ENCODE results near the gene PHACTR1. TPM values are rescaled to one million over a fixed set of nuclear protein-coding genes. Genes with fewer than 3 reads are reported as not detected.

Gene PHACTR1
- total and polyA plus RNA-seq, 4 donors: 0.31 to 1.5 (median 0.79) TPM

- no peak overlapping the region for H3K4me3 ChIP-seq (ENCODE audit: low read depth in 1 of 3, low read length in 3 of 3)
- no peaks in the 10 kb centered on the region for H3K27me3 ChIP-seq (ENCODE audit: control insufficient read depth in 4 of 4, insufficient read depth in 4 of 4, low read length in 3 of 4)
- no peak for DNase-seq (ENCODE audit: low spot score)
- 95% methylated on average over 11 of the region's 11 CpGs for WGBS
- H3K4me1 ChIP-seq (ENCODE audit: control insufficient read depth in 4 of 4, insufficient read depth in 4 of 4, low read length in 3 of 4): peaks cover 0 to 1% (median 0%) of the 10 kb centered on the region in 4 donors
- TF ChIP-seq JUND (IDR thresholded peaks at IDR 0.05) (no peak), FOXA1 (IDR thresholded peaks at IDR 0.05) (no peak), TAF1 (conservative IDR thresholded peaks at IDR 0.05) (no peak), EGR1 (IDR thresholded peaks at IDR 0.05; ENCODE audit: low read depth in 2 of 2) (no peak), HNF4A (conservative IDR thresholded peaks at IDR 0.05) (no peak), ATF3 (IDR thresholded peaks at IDR 0.05) (no peak), FOXA2 (IDR thresholded peaks at IDR 0.05) (no peak), SP1 (IDR thresholded peaks at IDR 0.05) (no peak), CTCF (IDR thresholded peaks at IDR 0.05; ENCODE audit: low read depth, low read length, missing input control) (no peak), MAX (IDR thresholded peaks at IDR 0.05) (no peak), RXRA (IDR thresholded peaks at IDR 0.05) (no peak), YY1 (IDR thresholded peaks at IDR 0.05) (no peak), RAD21 (IDR thresholded peaks at IDR 0.05) (no peak), HNF4G (IDR thresholded peaks at IDR 0.05) (no peak), GABPA (IDR thresholded peaks at IDR 0.05 in 1 of 2, conservative IDR thresholded peaks at IDR 0.05 in 1 of 2) (no peak)
- peaks cover 0 to 33% (median 18%) of the 10 kb centered on the region in 4 donors for H3K36me3 ChIP-seq (ENCODE audit: control insufficient read depth in 4 of 4, insufficient read depth in 3 of 4, low read depth in 1 of 4, low read length in 3 of 4)
- H3K27ac ChIP-seq (ENCODE audit: low read depth in 1 of 2, low read length in 2 of 2): no peak overlapping the region
- H3K9me3 ChIP-seq (ENCODE audit: control insufficient read depth in 4 of 4, low read length in 3 of 4): no peaks in the 10 kb centered on the region
- no peak overlapping the region for H3K9ac ChIP-seq (ENCODE audit: low read depth in 1 of 2, low read length in 2 of 2)
Measured at GRCh38 chr6:13304580-13305260, 588.2 kb downstream of the PHACTR1 start.

- no peak for DNase-seq (ENCODE audit: low spot score)
- Histone ChIP-seq H3K27me3 (ENCODE audit: control insufficient read depth in 4 of 4, insufficient read depth in 4 of 4, low read length in 3 of 4) (no peaks in the 10 kb centered on the region), H3K4me3 (ENCODE audit: low read depth in 1 of 3, low read length in 3 of 3) (no peak overlapping the region), H3K9me3 (ENCODE audit: control insufficient read depth in 4 of 4, low read length in 3 of 4) (no peaks in the 10 kb centered on the region), H3K27ac (ENCODE audit: low read depth in 1 of 2, low read length in 2 of 2) (no peak overlapping the region), H3K36me3 (ENCODE audit: control insufficient read depth in 4 of 4, insufficient read depth in 3 of 4, low read depth in 1 of 4, low read length in 3 of 4) (peaks cover 0 to 33% (median 14%) of the 10 kb centered on the region in 4 donors), H3K9ac (ENCODE audit: low read depth in 1 of 2, low read length in 2 of 2) (no peak overlapping the region), H3K4me1 (ENCODE audit: control insufficient read depth in 4 of 4, insufficient read depth in 4 of 4, low read length in 3 of 4) (peaks cover 0 to 4% (median 0%) of the 10 kb centered on the region in 4 donors)
- WGBS: 87% methylated on average over 4 of the region's 4 CpGs
- TF ChIP-seq SP1 (IDR thresholded peaks at IDR 0.05): no peak
- no peak for TF ChIP-seq CTCF (IDR thresholded peaks at IDR 0.05; ENCODE audit: low read depth, low read length, missing input control)
- TF ChIP-seq FOXA1 (IDR thresholded peaks at IDR 0.05): no peak
- no peak for TF ChIP-seq TAF1 (conservative IDR thresholded peaks at IDR 0.05)
- no peak for TF ChIP-seq MAX (IDR thresholded peaks at IDR 0.05)
- TF ChIP-seq HNF4A (conservative IDR thresholded peaks at IDR 0.05): no peak
- TF ChIP-seq YY1 (IDR thresholded peaks at IDR 0.05): no peak
- TF ChIP-seq NR2F2 (IDR thresholded peaks at IDR 0.05): no peak
- TF ChIP-seq RAD21 (IDR thresholded peaks at IDR 0.05): no peak
- no peak for TF ChIP-seq RXRA (IDR thresholded peaks at IDR 0.05)
- no peak for TF ChIP-seq FOXA2 (IDR thresholded peaks at IDR 0.05)
- no peak for TF ChIP-seq JUND (IDR thresholded peaks at IDR 0.05)
- no peak for TF ChIP-seq GABPA (IDR thresholded peaks at IDR 0.05 in 1 of 2, conservative IDR thresholded peaks at IDR 0.05 in 1 of 2)
- TF ChIP-seq ATF3 (IDR thresholded peaks at IDR 0.05): no peak
- TF ChIP-seq ZBTB33 (IDR thresholded peaks at IDR 0.05): no peak
- TF ChIP-seq HNF4G (IDR thresholded peaks at IDR 0.05): no peak
- no peak for TF ChIP-seq REST (IDR thresholded peaks at IDR 0.05)
Measured at GRCh38 chr6:13305288-13305687, 588.7 kb downstream of the PHACTR1 start.

Data from liver (tissue), 9 donors.